IPS DF 19.7 (cell line): ENCODE data around the gene DUOXA2.

Experiments
- DNase-seq: peaks from one replicate; pipeline ENCODE4 v3.0.0-alpha.2; 2013; ENCODE audit warnings: low read depth, low spot score

DUOXA2 gene

DNA sequence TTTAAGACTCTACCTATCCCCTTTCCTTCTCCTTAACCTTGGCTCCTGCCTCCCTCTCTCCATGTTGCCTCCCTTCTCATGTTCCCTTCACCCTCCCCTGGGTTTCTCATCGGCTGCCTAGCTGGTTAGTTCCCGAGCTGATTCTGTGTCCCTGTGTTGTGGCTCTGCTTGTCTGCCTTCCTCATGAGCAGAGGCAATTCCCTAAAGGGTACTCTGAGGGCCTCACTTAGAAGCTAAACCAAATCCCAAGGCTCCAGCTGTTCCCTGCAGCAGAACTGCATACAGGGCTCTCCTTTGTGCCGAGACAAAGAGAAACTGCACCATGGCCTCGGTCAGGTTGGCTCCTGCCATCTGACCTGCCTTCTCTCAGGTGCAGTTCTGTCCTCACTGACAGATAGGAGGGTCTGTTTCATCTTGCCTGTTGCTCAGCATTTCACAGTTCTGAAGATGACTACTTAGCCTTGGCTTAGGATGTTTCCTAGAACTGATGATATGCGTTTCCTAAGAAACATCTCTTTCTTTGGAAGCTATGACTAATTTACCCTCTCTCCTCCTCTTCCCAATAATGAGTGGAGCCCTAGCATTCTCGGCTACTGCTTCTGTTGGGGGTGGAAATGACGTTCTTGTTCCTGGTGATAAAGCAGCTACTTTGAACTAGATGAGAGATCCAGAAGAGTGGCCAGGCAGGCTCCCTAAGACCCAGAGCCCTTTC lies 42.8 kb downstream of the DUOXA2 start:
- no peak for DNase-seq

DNA sequence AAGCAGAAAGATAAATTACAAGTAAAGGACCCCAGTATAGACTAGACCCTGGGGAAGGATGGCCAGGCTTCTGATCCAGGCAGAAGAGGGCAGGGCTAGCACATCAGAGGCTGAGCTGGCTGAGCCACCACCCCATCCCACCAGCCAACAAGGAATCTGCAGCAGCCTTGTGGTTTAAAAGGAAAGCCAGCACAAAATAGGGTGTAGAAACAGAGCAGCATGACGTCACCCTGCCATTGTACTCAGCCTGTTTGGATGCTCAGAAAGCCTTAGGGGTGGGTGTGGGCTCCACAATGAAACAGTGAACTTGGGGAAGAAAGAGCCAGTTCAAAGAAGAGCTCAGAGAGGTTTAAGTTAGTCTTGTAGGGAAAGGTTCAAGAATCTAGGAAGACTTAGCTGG lies 43.8 kb downstream of the DUOXA2 start:
- no peak for DNase-seq

DNA sequence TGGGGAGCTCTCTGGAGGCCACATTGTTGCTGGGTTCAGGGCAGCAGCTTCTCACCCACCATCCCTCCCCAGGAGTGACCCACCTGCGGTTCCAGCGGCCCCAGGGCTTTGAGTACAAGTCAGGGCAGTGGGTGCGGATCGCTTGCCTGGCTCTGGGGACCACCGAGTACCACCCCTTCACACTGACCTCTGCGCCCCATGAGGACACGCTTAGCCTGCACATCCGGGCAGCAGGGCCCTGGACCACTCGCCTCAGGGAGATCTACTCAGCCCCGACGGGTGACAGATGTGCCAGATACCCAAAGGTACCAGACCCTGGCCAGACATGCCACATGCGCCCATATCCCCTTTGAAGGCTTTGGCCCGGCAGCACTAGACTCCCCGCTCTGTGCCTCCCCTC lies 47.5 kb downstream of the DUOXA2 start:
- DNase-seq: no peak

DNA sequence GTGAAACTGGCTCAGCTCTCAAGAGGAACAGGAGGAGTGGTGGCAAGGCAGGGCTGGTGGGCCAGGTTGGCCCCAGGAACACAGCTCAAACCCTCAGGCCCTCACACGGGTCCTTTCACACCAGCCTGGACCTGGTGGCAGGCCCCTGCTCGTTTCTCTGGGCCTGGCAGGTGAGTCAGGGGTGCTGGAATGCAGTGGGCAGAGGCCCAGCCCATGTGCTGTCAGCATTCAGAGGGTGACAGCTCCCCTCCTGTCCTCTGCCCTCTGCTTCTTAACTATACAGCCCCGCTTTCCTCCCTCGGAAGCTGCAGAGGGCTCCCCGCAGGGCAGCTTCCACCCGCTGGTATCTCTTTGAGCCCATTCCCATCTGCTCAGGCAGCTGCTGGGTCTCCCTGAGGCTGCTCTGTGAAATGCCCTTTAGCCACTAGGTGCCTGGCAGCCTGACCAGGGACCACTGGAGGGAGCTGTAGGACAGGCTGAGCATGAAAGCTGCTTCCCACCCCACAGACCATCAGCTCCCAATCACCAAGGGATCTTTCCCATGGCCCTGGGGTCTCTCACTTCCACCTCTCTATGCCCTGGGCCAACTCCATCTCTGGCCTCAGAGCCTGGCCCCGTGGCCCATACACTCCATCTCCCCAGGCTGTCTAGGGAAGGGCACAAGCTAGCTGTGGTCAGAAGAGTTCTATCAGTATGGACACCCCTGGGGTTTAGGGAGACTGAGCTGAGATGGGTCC lies 48.8 kb downstream of the DUOXA2 start:
- no peak for DNase-seq

DNA sequence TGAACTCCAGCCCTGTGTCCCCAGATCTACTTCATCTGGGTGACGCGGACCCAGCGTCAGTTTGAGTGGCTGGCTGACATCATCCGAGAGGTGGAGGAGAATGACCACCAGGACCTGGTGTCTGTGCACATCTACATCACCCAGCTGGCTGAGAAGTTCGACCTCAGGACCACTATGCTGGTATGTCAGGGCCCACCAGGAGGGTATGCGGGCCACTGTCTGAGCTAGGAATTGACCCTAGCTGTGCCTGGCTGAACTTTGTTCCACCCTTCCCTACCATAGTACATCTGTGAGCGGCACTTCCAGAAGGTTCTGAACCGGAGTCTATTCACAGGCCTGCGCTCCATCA lies 49.4 kb downstream of the DUOXA2 start:
- no peak for DNase-seq

DNA sequence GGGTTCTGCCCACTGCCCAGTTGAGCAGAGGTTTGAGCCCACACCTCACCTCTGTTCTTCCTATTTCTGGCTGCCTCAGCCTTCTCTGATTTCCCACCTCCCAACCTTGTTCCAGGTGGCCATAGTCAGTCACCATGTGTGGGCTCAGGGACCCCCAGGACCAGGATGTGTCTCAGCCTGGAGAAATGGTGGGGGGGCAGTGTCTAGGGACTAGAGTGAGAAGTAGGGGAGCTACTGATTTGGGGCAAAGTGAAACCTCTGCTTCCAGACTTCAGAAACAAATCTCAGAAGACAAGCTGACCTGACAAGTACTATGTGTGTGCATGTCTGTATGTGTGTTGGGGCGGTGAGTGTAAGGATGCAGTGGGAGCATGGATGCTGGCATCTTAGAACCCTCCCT lies 50.8 kb downstream of the DUOXA2 start:
- no peak for DNase-seq

DNA sequence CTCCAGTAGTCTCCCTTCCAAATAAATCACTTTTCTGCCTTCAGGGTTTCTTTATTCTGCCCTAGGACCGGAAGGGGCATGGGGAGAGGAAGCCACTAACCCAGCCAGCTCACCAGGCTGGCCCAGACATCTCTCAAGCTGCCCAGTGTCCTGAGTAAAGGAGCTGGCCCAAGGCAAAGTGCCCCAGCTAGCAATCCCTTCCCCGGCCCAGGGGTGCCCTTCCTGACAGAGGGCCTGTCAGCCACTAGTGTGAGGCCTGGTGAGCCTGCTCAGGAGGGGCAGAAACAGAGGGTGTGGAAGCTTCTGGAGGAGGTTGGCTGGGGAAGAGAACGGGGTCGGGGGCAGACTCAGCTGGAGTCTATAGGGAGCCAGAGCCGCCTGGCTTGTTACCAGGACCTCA lies 51.4 kb downstream of the DUOXA2 start:
- no peak for DNase-seq

DNA sequence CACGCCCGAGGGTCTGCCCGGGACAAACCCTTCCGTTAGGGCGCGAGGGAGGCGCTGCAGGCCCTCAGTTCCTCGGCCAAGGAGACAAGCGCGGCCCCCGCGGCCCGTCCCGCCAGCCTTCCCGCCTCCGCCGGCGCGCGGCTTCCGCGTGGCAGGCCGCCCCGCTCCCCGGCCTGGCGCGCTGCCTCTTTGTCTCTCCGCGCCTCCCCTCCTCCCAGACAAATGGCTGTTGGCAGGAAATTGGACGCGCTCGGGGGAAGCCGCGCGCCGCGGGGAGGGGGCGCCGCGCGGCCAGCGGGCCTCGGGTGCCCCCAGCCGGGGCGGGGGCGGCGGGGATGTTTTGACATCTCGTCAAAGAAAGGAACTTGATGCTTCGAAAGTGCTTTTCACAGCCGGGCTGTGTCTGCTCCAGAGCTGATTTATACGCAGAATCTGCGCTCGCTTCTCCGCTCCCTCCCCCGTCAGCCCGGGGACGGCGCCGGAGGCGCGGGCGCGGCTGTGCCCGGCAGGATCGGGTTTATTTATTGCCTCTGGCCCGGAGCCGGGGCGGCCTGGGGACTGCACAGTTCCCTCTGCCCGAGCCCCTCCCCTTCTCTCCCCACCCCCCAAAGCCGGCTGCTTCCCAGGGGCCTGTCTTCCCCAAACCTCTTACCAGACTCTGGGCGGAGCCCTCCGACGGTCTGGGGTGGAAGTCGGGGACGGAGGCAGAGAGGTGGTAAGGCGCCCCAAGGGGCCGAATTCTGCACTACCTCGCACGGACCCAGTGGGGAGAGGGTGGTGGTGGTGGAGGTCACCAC lies 52.9 kb downstream of the DUOXA2 start:
- DNase-seq: no peak

DNA sequence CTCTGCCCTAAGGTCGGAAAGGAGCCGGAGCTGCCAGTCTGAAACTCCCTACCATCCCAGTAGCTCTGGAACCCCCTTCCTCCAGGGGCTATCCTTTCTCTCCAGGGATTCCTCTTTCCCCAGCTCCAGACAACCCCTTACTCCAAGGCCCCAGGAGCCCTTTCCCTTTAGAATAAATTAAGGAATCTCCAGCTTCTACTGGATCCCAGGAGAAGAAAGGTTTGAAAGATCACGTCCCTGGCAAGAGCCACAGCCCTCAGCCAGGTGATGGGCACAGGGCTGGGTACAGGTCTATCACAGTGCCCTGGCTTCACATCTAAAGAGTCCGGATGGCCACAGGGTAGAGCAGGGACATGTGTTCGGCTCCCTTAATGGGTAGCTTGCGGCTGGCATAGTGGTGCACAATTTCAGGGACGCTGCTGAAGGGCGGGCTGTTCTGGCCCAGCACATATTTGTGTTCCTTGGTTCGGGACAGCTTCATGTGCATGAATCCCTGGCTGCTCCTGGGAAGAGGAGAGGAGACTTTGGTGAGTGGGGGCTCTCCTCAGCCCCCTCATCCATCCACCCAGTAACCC lies 53.6 kb downstream of the DUOXA2 start:
- no peak for DNase-seq
